ENCODE results near the gene SAMSN1. TPM values are rescaled to one million over a fixed set of nuclear protein-coding genes. Genes with fewer than 3 reads are reported as not detected.

The SAMSN1 gene
- total and polyA plus RNA-seq, 9 of the 15 experiments (the other 6 are each of a cell fraction or from before 2014, with no cell fraction given), result 101 to 223 (median 159) TPM

GRCh38 chr21:14533499-14534428 is 12.4 kb downstream of the SAMSN1 start (continued):
- TF ChIP-seq, protein P1, sequence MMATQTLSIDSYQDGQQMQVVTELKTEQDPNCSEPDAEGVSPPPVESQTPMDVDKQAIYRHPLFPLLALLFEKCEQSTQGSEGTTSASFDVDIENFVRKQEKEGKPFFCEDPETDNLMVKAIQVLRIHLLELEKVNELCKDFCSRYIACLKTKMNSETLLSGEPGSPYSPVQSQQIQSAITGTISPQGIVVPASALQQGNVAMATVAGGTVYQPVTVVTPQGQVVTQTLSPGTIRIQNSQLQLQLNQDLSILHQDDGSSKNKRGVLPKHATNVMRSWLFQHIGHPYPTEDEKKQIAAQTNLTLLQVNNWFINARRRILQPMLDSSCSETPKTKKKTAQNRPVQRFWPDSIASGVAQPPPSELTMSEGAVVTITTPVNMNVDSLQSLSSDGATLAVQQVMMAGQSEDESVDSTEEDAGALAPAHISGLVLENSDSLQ (IDR thresholded peaks at IDR 0.05), result no peak
- no peak for TF ChIP-seq FOXM1 (IDR thresholded peaks at IDR 0.05; ENCODE audit: low read depth)
- no peak for TF ChIP-seq FOXM1 (CRISPR knock-in tag; IDR thresholded peaks at IDR 0.05; ENCODE audit: low read depth)
- TF ChIP-seq CBX2 (IDR thresholded peaks at IDR 0.05; ENCODE audit: insufficient read depth, low read length, poor library complexity, severe bottlenecking), result no peak
- no peak for TF ChIP-seq ZNF263 (CRISPR knock-in tag; IDR thresholded peaks at IDR 0.05; ENCODE audit: borderline replicate concordance)
- 0 out of 4 replicates have a peak, but pooled peaks of 1 of the 2 experiments have one; percentile 22 for TF ChIP-seq HDAC1 (IDR thresholded peaks at IDR 0.05)
- no peak for TF ChIP-seq ID3 (CRISPR knock-in tag; IDR thresholded peaks at IDR 0.05)
- TF ChIP-seq ID3 (tag; IDR thresholded peaks at IDR 0.05), result no peak
- no peak for TF ChIP-seq XRCC4 (IDR thresholded peaks at IDR 0.05; ENCODE audit: extremely low read depth, insufficient read depth, insufficient read length)
- no peak for TF ChIP-seq ZFPM2 (CRISPR knock-in tag; IDR thresholded peaks at IDR 0.05)
- no peak for TF ChIP-seq KLF6 (CRISPR knock-in tag; IDR thresholded peaks at IDR 0.05; ENCODE audit: borderline replicate concordance)

All from K562 (cell line).